Ascending aorta (tissue), 2 donors: ENCODE measurements around the gene IL1F10. TPM values are rescaled to one million over a fixed set of nuclear protein-coding genes. Genes with fewer than 3 reads are reported as not detected.

Experiments
- DNase-seq, 2 donors: peaks; one replicate each; pipeline ENCODE4 v3.0.0-alpha.2; 2019; ENCODE audit warnings: low spot score in 2 of 2
- H3K27ac ChIP-seq, 2 donors: fragments of 200-600 bp; sonication (generic); one replicate each; pipeline ENCODE4 v1.5.1; 2016 to 2017; ENCODE audit warnings: mild to moderate bottlenecking in 1 of 2
- H3K27me3 ChIP-seq: fragments of 200-600 bp; sonication (generic); one replicate; pipeline ENCODE4 v1.5.1; 2017
- H3K36me3 ChIP-seq, 2 donors: fragments of 200-600 bp; sonication (generic); one replicate each; pipeline ENCODE4 v1.5.1; 2016
- H3K4me1 ChIP-seq, 2 donors: fragments of 200-600 bp; sonication (generic); one replicate each; pipeline ENCODE4 v1.5.1; 2016 to 2017; ENCODE audit warnings: mild to moderate bottlenecking in 1 of 2
- H3K4me3 ChIP-seq, 2 donors: fragments of 200-600 bp; sonication (generic); one replicate each; pipeline ENCODE4 v1.5.1; 2016 to 2017; ENCODE audit warnings: mild to moderate bottlenecking in 1 of 2
- H3K9me3 ChIP-seq, 2 donors: fragments of 200-600 bp; sonication (generic); one replicate each; pipeline ENCODE4 v1.5.1; 2016
- CTCF ChIP-seq, 3 experiments: fragments of 200-600 bp in 2 of 3; fragments of 450-650 bp in 1 of 3; sonication (generic) in 2 of 3; IDR thresholded peaks; one replicate each; pipeline ENCODE4 v1.5.1; 2016 to 2019; ENCODE audit warnings: antibody characterized with exemption in 3 of 3, mild to moderate bottlenecking in 1 of 3, moderate library complexity in 1 of 3
- intact Hi-C: fragments of 100-400 bp; cut with DNase I; formaldehyde crosslinking; loops from one replicate; pipeline ENCODE4 v1.15.1; 2023
- total RNA-seq: library from RNA; depleted of rRNA; stranded (reverse); fragments of >200 nt; gene quantifications from one replicate; pipeline ENCODE4 v1.1.0, GENCODE V29; 2016

The IL1F10 gene
- total RNA-seq, 1 donor from 2014 or later, result not detected

GRCh38 chr2:113058411-113058994, 9.3 kb upstream of the IL1F10 start:
- intact Hi-C loops, result no loop called here
- Histone ChIP-seq H3K36me3 (no peaks in the 10 kb centered on the region), H3K27me3 (no peaks in the 10 kb centered on the region), H3K4me3 (no peak overlapping the region), H3K9me3 (no peaks in the 10 kb centered on the region), H3K27ac (no peak overlapping the region), H3K4me1 (no peaks in the 10 kb centered on the region)
- TF ChIP-seq CTCF (IDR thresholded peaks at IDR 0.05), result no peak
- no peak for DNase-seq

DNA sequence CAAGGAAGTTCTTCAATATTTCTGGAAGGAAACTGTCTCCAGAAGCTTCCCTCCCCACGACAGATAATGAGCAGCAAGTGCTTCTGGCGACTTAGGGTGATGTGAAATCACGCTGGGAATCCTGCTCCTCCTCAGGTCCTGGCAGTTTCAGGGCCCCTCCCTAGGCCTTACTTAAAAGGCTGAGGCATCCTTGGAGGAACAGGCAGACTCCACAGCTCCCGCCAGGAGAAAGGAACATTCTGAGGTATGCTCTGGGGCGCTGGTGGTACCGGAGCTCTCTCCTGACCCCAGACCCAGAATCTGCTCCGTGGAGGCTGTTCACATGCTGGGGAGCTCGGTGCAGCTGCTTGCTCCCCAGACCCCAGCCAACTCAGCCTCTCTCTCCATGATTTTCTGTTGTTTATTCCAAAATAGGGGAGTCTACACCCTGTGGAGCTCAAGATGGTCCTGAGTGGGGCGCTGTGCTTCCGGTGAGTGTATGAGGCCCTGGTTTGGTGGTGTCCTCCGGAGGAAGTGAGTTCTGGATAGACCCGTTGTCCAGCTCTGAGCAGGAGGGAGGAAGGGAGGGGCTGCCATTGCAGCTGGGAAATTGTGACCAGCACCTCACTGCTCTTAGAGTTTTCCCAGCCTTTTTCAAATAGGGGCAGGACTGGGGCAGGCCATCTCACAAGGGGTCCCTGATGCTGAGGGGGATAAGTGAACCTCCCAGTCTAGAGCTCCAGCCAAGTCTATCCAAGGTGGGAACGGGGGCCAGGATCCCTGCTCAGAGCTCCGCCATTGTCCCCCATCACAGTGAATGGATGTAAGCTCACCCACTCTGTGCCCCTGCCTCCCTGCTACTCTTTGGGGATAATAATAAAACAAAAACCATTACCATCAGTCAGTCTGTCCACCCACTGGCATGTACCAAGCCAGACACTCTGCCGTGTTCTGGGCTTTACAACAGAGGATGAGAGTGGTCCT, 8.5 kb upstream of the IL1F10 start, which contains the start of gene IL36RN:
TSS of gene IL36RN (plus strand) at position 201 of the 963 bp plus-strand sequence. CDS start at position 442, 241 bp downstream.
- intact Hi-C loops, result no loop called here
- Histone ChIP-seq H3K4me1 (no peaks in the 10 kb centered on the region), H3K4me3 (no peak within 1 kb of the TSS), H3K36me3 (no peaks in the 10 kb centered on the region), H3K9me3 (no peaks in the 10 kb centered on the region), H3K27ac (no peak within 1 kb of the TSS), H3K27me3 (no peaks in the 10 kb centered on the region)
- TF ChIP-seq CTCF (IDR thresholded peaks at IDR 0.05), result no peak
- no peak for DNase-seq

DNA sequence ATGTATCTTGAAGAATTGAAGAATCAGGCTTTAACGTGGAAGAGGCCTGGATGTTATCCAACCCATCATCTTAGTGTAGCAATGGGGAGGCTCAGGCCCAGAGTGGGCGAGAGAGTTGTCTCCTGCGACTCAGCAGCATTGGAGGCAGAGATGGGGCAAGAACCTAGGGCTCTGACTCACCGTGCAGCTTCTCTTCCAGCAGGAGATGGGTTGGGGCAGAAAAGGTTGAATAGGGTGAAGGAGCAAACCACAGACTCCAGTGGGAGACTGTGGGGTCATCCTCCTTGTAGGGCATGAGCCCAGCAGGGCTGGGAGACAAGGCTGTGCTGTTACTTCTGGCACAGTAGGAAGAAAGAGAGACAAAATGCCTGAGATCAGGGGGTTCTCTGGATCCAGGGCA, 7.4 kb upstream of the IL1F10 start:
- no peak for DNase-seq
- intact Hi-C loops, result no loop called here
- no peaks in the 10 kb centered on the region for H3K9me3 ChIP-seq
- no peaks in the 10 kb centered on the region for H3K36me3 ChIP-seq
- no peak for TF ChIP-seq CTCF (IDR thresholded peaks at IDR 0.05)
- H3K27me3 ChIP-seq, result no peaks in the 10 kb centered on the region
- H3K4me1 ChIP-seq, result no peaks in the 10 kb centered on the region
- no peak overlapping the region for H3K27ac ChIP-seq
- no peak overlapping the region for H3K4me3 ChIP-seq

DNA sequence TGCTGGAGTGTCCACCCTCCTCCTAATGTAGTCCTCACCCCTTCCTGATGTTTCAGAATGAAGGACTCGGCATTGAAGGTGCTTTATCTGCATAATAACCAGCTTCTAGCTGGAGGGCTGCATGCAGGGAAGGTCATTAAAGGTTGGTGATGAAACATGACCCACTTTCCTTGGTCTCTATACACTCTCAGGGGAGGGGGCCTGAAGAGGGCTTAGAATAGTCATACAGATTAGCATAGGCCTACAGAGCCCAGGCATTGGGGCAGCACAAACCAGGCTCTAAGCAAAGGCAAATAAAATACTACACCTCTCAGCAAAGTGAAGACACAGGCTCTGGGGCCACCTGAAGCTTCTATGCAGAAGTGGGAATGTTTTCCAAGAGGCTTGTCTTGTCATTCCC, 7.0 kb upstream of the IL1F10 start:
- Histone ChIP-seq H3K4me3 (no peak overlapping the region), H3K27ac (no peak overlapping the region), H3K4me1 (no peaks in the 10 kb centered on the region), H3K27me3 (no peaks in the 10 kb centered on the region), H3K36me3 (no peaks in the 10 kb centered on the region), H3K9me3 (no peaks in the 10 kb centered on the region)
- no peak for DNase-seq
- intact Hi-C loops, result no loop called here
- no peak for TF ChIP-seq CTCF (IDR thresholded peaks at IDR 0.05)

- intact Hi-C loops, result no loop called here
- H3K9me3 ChIP-seq, result no peaks in the 10 kb centered on the region
- H3K4me3 ChIP-seq, result no peak overlapping the region
- no peaks in the 10 kb centered on the region for H3K36me3 ChIP-seq
- no peaks in the 10 kb centered on the region for H3K4me1 ChIP-seq
- no peak for DNase-seq
- H3K27me3 ChIP-seq, result no peaks in the 10 kb centered on the region
- no peak overlapping the region for H3K27ac ChIP-seq
- TF ChIP-seq CTCF (IDR thresholded peaks at IDR 0.05), result no peak
Observed at GRCh38 chr2:113061241-113061640, 6.5 kb upstream of the IL1F10 start.
